Thoracic aorta (tissue), 2 donors: ENCODE measurements around the gene AGPAT3. TPM values are rescaled to one million over a fixed set of nuclear protein-coding genes. Genes with fewer than 3 reads are reported as not detected.
"Not testable (repeated sequence)": the region's sequence is repeated elsewhere in the genome, so short reads cannot be mapped to it uniquely, and the experiment has no call there.

Source experiments
- ATAC-seq: fragments of 150-250 bp; one replicate; pipeline ENCODE4 v1.8.0; 2017; ENCODE audit warnings: low read depth; ENCODE audit not compliant: insufficient number of reproducible peaks, low FRiP score
- DNase-seq: peaks from one replicate; pipeline ENCODE4 v3.0.0-alpha.2; 2020; ENCODE audit warnings: low spot score
- H3K27ac ChIP-seq, 2 donors: fragments of 200-600 bp; sonication (generic); 1 replicate in 1 of 2; 2 replicates in 1 of 2; pipeline ENCODE4 v1.5.1; 2016; ENCODE audit warnings: mild to moderate bottlenecking in 2 of 2, moderate library complexity in 2 of 2
- H3K27me3 ChIP-seq: fragments of 200-600 bp; sonication (generic); replicated peaks from 2 replicates; pipeline ENCODE4 v1.6.0; 2016; ENCODE audit warnings: mild to moderate bottlenecking; ENCODE audit not compliant: insufficient read depth
- H3K36me3 ChIP-seq: fragments of 200-600 bp; sonication (generic); one replicate; pipeline ENCODE4 v1.5.1; 2016
- H3K4me1 ChIP-seq, 2 donors: fragments of 200-600 bp; sonication (generic); 1 replicate in 1 of 2; 2 replicates in 1 of 2; pipeline versions ENCODE4 v1.5.1 to v1.6.0; 2016; ENCODE audit warnings: low read depth in 2 of 2, mild to moderate bottlenecking in 1 of 2; ENCODE audit not compliant: control insufficient read depth in 1 of 2
- H3K4me3 ChIP-seq: fragments of 200-600 bp; sonication (generic); 2 replicates; pipeline ENCODE4 v1.5.1; 2016; ENCODE audit warnings: mild to moderate bottlenecking
- H3K9me3 ChIP-seq: fragments of 200-600 bp; sonication (generic); 2 replicates; pipeline ENCODE4 v1.5.1; 2016
- total RNA-seq, 2 donors: library from RNA; depleted of rRNA; stranded (reverse); fragments of >200 nt; gene quantifications; one replicate each; pipeline versions ENCODE4 v1.1.0 to v1.2.3, GENCODE V29; 2016
- TF ChIP-seq, protein P1 (sequence below): fragments of 200-600 bp; sonication (generic); IDR thresholded peaks from one replicate; pipeline ENCODE4 v1.5.1; 2019; ENCODE audit warnings: antibody characterized with exemption

The AGPAT3 gene
- total RNA-seq, 2 donors from 2014 or later: 32.8 to 37.9 TPM

DNA sequence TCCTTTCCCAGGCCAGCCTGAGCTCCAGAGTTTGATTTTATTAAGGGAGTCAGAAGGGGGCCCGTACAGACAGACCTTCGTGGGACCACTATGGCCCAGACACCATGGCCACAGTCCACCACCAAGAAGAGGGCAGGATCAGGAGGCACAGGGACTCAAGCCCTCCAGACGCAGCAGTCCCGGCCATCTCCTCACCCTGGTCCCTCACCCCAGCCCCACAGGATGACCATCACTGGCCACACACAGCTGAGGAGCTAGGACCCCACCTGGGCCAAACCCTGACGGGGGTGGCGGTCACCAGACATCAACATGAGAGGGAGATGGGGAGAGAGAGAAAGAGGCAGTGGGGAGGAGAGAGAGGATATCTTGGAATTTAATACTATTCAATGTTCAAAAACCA lies 29.2 kb upstream of the AGPAT3 start:
- Histone ChIP-seq H3K36me3 (no peaks in the 10 kb centered on the region), H3K9me3 (no peaks in the 10 kb centered on the region), H3K27ac (no peak overlapping the region), H3K4me3 (no peak overlapping the region), H3K4me1 (no peaks in the 10 kb centered on the region), H3K27me3 (no peaks in the 10 kb centered on the region)
- TF ChIP-seq, protein P1, sequence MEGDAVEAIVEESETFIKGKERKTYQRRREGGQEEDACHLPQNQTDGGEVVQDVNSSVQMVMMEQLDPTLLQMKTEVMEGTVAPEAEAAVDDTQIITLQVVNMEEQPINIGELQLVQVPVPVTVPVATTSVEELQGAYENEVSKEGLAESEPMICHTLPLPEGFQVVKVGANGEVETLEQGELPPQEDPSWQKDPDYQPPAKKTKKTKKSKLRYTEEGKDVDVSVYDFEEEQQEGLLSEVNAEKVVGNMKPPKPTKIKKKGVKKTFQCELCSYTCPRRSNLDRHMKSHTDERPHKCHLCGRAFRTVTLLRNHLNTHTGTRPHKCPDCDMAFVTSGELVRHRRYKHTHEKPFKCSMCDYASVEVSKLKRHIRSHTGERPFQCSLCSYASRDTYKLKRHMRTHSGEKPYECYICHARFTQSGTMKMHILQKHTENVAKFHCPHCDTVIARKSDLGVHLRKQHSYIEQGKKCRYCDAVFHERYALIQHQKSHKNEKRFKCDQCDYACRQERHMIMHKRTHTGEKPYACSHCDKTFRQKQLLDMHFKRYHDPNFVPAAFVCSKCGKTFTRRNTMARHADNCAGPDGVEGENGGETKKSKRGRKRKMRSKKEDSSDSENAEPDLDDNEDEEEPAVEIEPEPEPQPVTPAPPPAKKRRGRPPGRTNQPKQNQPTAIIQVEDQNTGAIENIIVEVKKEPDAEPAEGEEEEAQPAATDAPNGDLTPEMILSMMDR: no peak
- ATAC-seq (no peak), DNase-seq (no peak)

DNA sequence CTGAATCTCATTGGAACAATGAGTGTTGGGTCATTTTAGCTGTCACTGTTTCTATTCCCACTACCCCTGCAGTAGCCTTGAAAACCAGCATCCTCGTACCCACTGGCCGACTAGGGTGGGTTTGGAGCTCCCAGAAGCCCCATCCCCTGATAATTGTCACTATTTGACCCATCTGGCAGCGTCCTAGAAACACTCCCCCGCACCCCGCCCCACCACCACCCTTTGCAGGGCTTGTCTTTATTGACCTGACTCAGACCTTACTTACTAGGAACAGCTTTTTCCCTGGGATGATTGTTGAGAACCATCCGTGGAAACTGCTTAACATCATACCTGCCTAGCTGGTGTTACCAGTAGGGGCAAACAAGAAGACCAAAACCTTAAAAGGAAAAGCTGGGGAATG lies 28.4 kb upstream of the AGPAT3 start:
- DNase-seq (no peak), ATAC-seq (no peak)
- Histone ChIP-seq H3K9me3 (no peaks in the 10 kb centered on the region), H3K4me1 (no peaks in the 10 kb centered on the region), H3K4me3 (no peak overlapping the region), H3K36me3 (no peaks in the 10 kb centered on the region), H3K27me3 (no peaks in the 10 kb centered on the region), H3K27ac (no peak overlapping the region)
- TF ChIP-seq, protein P1: no peak

DNA sequence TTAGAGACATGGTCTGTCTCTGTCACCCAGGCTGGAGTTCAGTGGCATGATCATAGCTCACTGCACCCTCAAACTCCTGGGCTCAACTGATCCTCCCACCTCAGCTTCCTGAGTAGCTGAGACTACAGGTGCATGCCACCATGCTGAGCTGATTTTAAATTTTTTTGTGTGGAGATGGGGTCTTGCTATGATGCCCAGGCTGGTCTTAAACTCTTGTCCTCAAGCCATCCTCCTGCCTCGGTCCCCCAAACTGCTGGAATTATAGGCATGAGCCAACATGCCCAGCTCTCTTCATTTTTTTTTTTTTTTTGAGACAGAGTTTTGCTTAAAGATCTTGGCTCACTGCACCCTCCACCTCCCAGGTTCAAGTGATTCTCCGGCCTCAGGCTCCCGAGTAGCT lies 24.8 kb upstream of the AGPAT3 start:
- Histone ChIP-seq H3K4me1 (no peaks in the 10 kb centered on the region), H3K27ac (no peak overlapping the region), H3K4me3 (no peak overlapping the region), H3K36me3 (no peaks in the 10 kb centered on the region), H3K9me3 (no peaks in the 10 kb centered on the region), H3K27me3 (no peaks in the 10 kb centered on the region)
- no peak for ATAC-seq
- TF ChIP-seq, protein P1: no peak
- no peak for DNase-seq

DNA sequence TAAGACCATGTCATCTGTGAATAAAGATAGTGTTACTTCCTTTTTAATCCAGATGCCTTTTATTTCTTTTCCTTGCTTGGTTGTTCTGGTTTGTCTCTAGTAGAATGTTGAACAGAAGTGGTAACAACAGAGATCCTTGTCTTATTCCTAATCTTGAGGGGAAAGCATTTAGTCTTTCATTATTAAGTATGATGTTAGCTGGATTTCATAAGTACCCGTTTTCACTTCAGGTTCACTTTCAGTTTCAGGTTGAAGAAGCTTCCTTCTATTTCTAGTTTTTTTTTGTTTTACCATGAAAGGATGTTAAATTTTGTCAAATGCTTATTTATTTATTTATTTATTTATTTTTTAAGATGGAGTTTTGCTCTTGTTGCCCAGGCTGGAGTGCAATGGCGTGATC lies 22.3 kb upstream of the AGPAT3 start:
- no peak for DNase-seq
- H3K27me3 ChIP-seq: no peaks in the 10 kb centered on the region
- H3K27ac ChIP-seq: no peak overlapping the region

DNA sequence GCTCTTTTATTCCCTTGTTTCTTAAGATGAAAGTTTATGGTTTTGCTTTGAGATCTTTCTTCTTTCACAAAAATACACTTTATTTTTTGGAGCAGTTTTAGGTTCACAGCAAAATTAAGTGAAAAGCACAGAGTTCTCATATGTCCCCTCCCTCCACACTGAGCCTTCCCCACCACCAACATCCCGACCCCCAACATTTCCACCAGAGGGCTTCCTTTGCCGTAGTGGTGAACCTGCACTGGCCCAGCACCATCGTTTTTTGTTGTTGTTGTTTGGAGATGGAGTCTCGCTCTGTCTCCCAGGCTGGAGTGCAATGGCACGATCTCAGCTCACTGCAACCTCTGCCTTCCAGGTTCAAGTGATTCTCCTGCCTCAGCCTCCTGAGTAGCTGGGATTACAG lies 20.1 kb upstream of the AGPAT3 start:
- DNase-seq, H3K4me3 ChIP-seq, H3K27me3 ChIP-seq, H3K36me3 ChIP-seq, H3K4me1 ChIP-seq, ATAC-seq, H3K9me3 ChIP-seq, H3K27ac ChIP-seq: not testable (repeated sequence)

More for the DNA sequence above, 22.3 kb upstream of the AGPAT3 start:
- no peak overlapping the region for H3K4me3 ChIP-seq
- no peak for ATAC-seq
- no peaks in the 10 kb centered on the region for H3K9me3 ChIP-seq
- TF ChIP-seq, protein P1: no peak
- no peaks in the 10 kb centered on the region for H3K4me1 ChIP-seq
- no peaks in the 10 kb centered on the region for H3K36me3 ChIP-seq

DNA sequence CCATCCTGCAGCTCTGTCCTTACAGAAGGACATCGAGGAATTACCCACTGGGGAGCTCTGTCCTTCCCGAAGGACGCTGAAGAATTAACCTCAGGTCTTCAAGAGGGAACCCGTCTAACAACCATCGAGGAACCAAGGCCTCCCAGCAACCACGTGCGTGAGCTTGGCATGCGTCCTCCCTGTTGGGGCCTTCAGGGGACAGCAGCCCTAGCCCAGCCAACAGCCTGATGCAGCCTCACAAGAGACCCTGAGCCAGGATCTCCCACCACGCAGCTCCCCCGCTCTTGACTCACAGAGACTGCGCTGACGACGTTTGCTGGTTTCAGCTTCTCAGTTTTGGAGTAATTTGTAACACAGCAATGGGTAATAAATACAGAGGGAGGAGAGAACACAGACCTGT lies 19.6 kb upstream of the AGPAT3 start:
- no peak for ATAC-seq

More for the DNA sequence above, 19.6 kb upstream of the AGPAT3 start:
- TF ChIP-seq, protein P1: no peak
- DNase-seq: no peak
- no peaks in the 10 kb centered on the region for H3K36me3 ChIP-seq
- no peak overlapping the region for H3K4me3 ChIP-seq
- H3K27me3 ChIP-seq: no peaks in the 10 kb centered on the region
- H3K27ac ChIP-seq: no peak overlapping the region
- no peaks in the 10 kb centered on the region for H3K9me3 ChIP-seq
- no peaks in the 10 kb centered on the region for H3K4me1 ChIP-seq
